Dendritic cell treated with granulocyte-macrophage colony-stimulating factor and Interleukin-4, amounts not matched to agents 40 ng/mL and 50 ng/mL, for 4 days (primary cell): ENCODE measurements around the gene RNF208.

Source experiments
- H3K27ac Mint-ChIP-seq: one replicate; pipeline ENCODE4 v1.8.0; 2022; ENCODE audit warnings: mild to moderate bottlenecking, mixed read lengths
- H3K27me3 Mint-ChIP-seq: one replicate; pipeline ENCODE4 v1.8.0; 2022; ENCODE audit warnings: mild to moderate bottlenecking, mixed read lengths
- H3K36me3 Mint-ChIP-seq: one replicate; pipeline ENCODE4 v1.8.0; 2022; ENCODE audit warnings: low read depth, mixed read lengths
- H3K4me1 Mint-ChIP-seq: one replicate; pipeline ENCODE4 v1.8.0; 2022; ENCODE audit warnings: low read depth, mixed read lengths
- H3K4me3 Mint-ChIP-seq: one replicate; pipeline ENCODE4 v1.8.0; 2022; ENCODE audit warnings: mild to moderate bottlenecking, moderate library complexity, mixed read lengths
- H3K9me3 Mint-ChIP-seq: one replicate; pipeline ENCODE4 v1.8.0; 2022; ENCODE audit warnings: mixed read lengths
- intact Hi-C: fragments of 100-400 bp; cut with micrococcal nuclease; formaldehyde crosslinking; loops from one replicate; pipeline ENCODE4 v1.15.0; 2022

The RNF208 gene

GRCh38 chr9:137221095-137221505, 940 bp downstream of the RNF208 start:
- Mint-ChIP-seq H3K36me3 (peaks cover 20% of the 10 kb centered on the region), H3K4me3 (peak overlapping the region; percentile 40), H3K9me3 (no peaks in the 10 kb centered on the region)

GRCh38 chr9:137220317-137221094, 1.5 kb downstream of the RNF208 start:
- peaks cover 43% of the 10 kb centered on the region for H3K4me1 Mint-ChIP-seq
- H3K4me3 Mint-ChIP-seq = peak overlapping the region; percentile 40
- intact Hi-C loops = loop anchor here (5.0 kb wide), 1 partner anchor 33 kb away; the partner anchor contains the start of genes ANAPC2 and SSNA1

More at GRCh38 chr9:137221095-137221505, 940 bp downstream of the RNF208 start:
- intact Hi-C loops = loop anchor here (5.0 kb wide), 1 partner anchor 34 kb away; the partner anchor contains the start of genes ANAPC2 and SSNA1
- Mint-ChIP-seq H3K27ac (no peak overlapping the region), H3K27me3 (peaks cover 17% of the 10 kb centered on the region), H3K4me1 (peaks cover 45% of the 10 kb centered on the region)

GRCh38 chr9:137219757-137220316, 2.2 kb downstream of the RNF208 start:
- Mint-ChIP-seq H3K4me3 (no peak overlapping the region), H3K4me1 (peaks cover 39% of the 10 kb centered on the region), H3K36me3 (peaks cover 32% of the 10 kb centered on the region), H3K27me3 (peaks cover 14% of the 10 kb centered on the region), H3K27ac (no peak overlapping the region), H3K9me3 (no peaks in the 10 kb centered on the region)
- intact Hi-C loops = loop anchor here (5.0 kb wide), 1 partner anchor 33 kb away; the partner anchor contains the start of genes ANAPC2 and SSNA1

More at GRCh38 chr9:137220317-137221094, 1.5 kb downstream of the RNF208 start:
- Mint-ChIP-seq H3K9me3 (no peaks in the 10 kb centered on the region), H3K27me3 (peaks cover 14% of the 10 kb centered on the region), H3K36me3 (peaks cover 26% of the 10 kb centered on the region), H3K27ac (no peak overlapping the region)

- Mint-ChIP-seq H3K27ac (peak overlapping the region; percentile 62), H3K9me3 (no peaks in the 10 kb centered on the region), H3K27me3 (peaks cover 14% of the 10 kb centered on the region), H3K36me3 (peaks cover 43% of the 10 kb centered on the region), H3K4me3 (no peak overlapping the region), H3K4me1 (peaks cover 39% of the 10 kb centered on the region)
- intact Hi-C loops = no loop called here
Observed at GRCh38 chr9:137218754-137219271, 3.2 kb downstream of the RNF208 start.

GRCh38 chr9:137218212-137218753, 3.8 kb downstream of the RNF208 start:
- Mint-ChIP-seq H3K27me3 (peaks cover 14% of the 10 kb centered on the region), H3K4me1 (peaks cover 39% of the 10 kb centered on the region), H3K36me3 (peaks cover 48% of the 10 kb centered on the region), H3K9me3 (no peaks in the 10 kb centered on the region), H3K4me3 (no peak overlapping the region), H3K27ac (peak overlapping the region; percentile 62)
- intact Hi-C loops = no loop called here

GRCh38 chr9:137217276-137218211, 4.5 kb downstream of the RNF208 start:
- Mint-ChIP-seq H3K4me1 (peaks cover 32% of the 10 kb centered on the region), H3K9me3 (no peaks in the 10 kb centered on the region), H3K36me3 (peaks cover 55% of the 10 kb centered on the region), H3K4me3 (peak overlapping the region; percentile 28), H3K27ac (peak overlapping the region; percentile 51), H3K27me3 (peaks cover 14% of the 10 kb centered on the region)
- intact Hi-C loops = no loop called here

- Mint-ChIP-seq H3K4me1 (peaks cover 35% of the 10 kb centered on the region), H3K36me3 (peaks cover 57% of the 10 kb centered on the region), H3K27me3 (peaks cover 13% of the 10 kb centered on the region), H3K27ac (no peak overlapping the region), H3K4me3 (no peak overlapping the region), H3K9me3 (no peaks in the 10 kb centered on the region)
- intact Hi-C loops = no loop called here
Observed at GRCh38 chr9:137216188-137216965, 5.7 kb downstream of the RNF208 start.

- peak overlapping the region; percentile 60 for H3K27ac Mint-ChIP-seq
- H3K9me3 Mint-ChIP-seq = no peaks in the 10 kb centered on the region
- peaks cover 36% of the 10 kb centered on the region for H3K4me1 Mint-ChIP-seq
- H3K4me3 Mint-ChIP-seq = no peak overlapping the region
- H3K27me3 Mint-ChIP-seq = peaks cover 6% of the 10 kb centered on the region
- intact Hi-C loops = no loop called here
- H3K36me3 Mint-ChIP-seq = peaks cover 67% of the 10 kb centered on the region
Observed at GRCh38 chr9:137215196-137215986, 6.6 kb downstream of the RNF208 start.

GRCh38 chr9:137214620-137215019, 7.4 kb downstream of the RNF208 start:
- no peaks in the 10 kb centered on the region for H3K27me3 Mint-ChIP-seq
- no peaks in the 10 kb centered on the region for H3K9me3 Mint-ChIP-seq
- no peak overlapping the region for H3K4me3 Mint-ChIP-seq
- peaks cover 36% of the 10 kb centered on the region for H3K4me1 Mint-ChIP-seq
- intact Hi-C loops = no loop called here
- H3K36me3 Mint-ChIP-seq = peaks cover 75% of the 10 kb centered on the region
- H3K27ac Mint-ChIP-seq = no peak overlapping the region

GRCh38 chr9:137213160-137214060, 8.6 kb downstream of the RNF208 start:
- Mint-ChIP-seq H3K4me3 (no peak overlapping the region), H3K36me3 (peaks cover 87% of the 10 kb centered on the region), H3K4me1 (peaks cover 29% of the 10 kb centered on the region), H3K27me3 (no peaks in the 10 kb centered on the region), H3K9me3 (no peaks in the 10 kb centered on the region), H3K27ac (no peak overlapping the region)
- intact Hi-C loops = no loop called here

GRCh38 chr9:137212520-137212919, 9.5 kb downstream of the RNF208 start:
- H3K9me3 Mint-ChIP-seq = no peaks in the 10 kb centered on the region
- no peak overlapping the region for H3K4me3 Mint-ChIP-seq
- peaks cover 23% of the 10 kb centered on the region for H3K4me1 Mint-ChIP-seq
- intact Hi-C loops = no loop called here
- H3K36me3 Mint-ChIP-seq = peaks cover 90% of the 10 kb centered on the region
- H3K27ac Mint-ChIP-seq = no peak overlapping the region
- H3K27me3 Mint-ChIP-seq = no peaks in the 10 kb centered on the region
